ENCODE measurements around the gene PIGK. TPM values are rescaled to one million over a fixed set of nuclear protein-coding genes. Genes with fewer than 3 reads are reported as not detected.

The PIGK gene
- total and polyA plus RNA-seq, 2 donors from 2014 or later = 31.0 to 38.5 TPM

DNA sequence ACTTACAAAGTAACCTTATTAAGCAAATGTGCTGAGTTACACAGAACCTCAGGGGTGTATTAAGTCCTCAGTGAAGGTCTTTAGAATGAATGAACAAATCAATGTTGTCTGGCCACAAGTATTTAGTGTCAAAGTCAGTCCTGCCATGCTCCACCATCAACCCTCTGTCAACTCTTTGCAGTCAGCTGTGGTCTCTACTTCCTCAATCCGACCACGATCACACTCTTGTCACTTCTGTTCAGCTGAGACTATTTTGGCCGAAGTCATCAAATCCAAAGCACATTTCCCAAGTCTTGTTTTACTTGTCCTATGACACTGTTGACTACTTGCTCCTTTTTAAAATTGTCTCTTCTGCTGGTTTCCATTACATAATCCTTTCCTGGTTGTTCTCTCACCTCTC, 178.4 kb downstream of the PIGK start:
- no peak overlapping the region for H3K9ac ChIP-seq (ENCODE audit: low read length in 3 of 3)
- no peaks in the 10 kb centered on the region for H3K4me1 ChIP-seq (ENCODE audit: control insufficient read depth in 2 of 3, insufficient read depth in 2 of 3, low read depth in 1 of 3, low read length in 3 of 3)
- H3K4me3 ChIP-seq (ENCODE audit: low read length in 3 of 3) = no peak overlapping the region
- intact Hi-C loops (cut with DNase I) = no loop called here
- TF ChIP-seq, protein P1, sequence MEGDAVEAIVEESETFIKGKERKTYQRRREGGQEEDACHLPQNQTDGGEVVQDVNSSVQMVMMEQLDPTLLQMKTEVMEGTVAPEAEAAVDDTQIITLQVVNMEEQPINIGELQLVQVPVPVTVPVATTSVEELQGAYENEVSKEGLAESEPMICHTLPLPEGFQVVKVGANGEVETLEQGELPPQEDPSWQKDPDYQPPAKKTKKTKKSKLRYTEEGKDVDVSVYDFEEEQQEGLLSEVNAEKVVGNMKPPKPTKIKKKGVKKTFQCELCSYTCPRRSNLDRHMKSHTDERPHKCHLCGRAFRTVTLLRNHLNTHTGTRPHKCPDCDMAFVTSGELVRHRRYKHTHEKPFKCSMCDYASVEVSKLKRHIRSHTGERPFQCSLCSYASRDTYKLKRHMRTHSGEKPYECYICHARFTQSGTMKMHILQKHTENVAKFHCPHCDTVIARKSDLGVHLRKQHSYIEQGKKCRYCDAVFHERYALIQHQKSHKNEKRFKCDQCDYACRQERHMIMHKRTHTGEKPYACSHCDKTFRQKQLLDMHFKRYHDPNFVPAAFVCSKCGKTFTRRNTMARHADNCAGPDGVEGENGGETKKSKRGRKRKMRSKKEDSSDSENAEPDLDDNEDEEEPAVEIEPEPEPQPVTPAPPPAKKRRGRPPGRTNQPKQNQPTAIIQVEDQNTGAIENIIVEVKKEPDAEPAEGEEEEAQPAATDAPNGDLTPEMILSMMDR (IDR thresholded peaks at IDR 0.05; ENCODE audit: borderline replicate concordance, extremely low read depth, insufficient read depth) = no peak
- H3K9me3 ChIP-seq (ENCODE audit: control insufficient read depth in 2 of 3, insufficient read depth in 1 of 3, low read length in 3 of 3) = peaks cover 0 to 4% (median 0%) of the 10 kb centered on the region in 3 donors
- FAIRE-seq (no peak), DNase-seq (no peak)
- no peaks in the 10 kb centered on the region for H3K36me3 ChIP-seq (ENCODE audit: control insufficient read depth in 2 of 3, insufficient read depth in 3 of 3, low read length in 3 of 3)
- no peaks in the 10 kb centered on the region for H3K27me3 ChIP-seq (ENCODE audit: control insufficient read depth, insufficient read depth, low read length)
- H3K27ac ChIP-seq (ENCODE audit: low read depth in 2 of 2, low read length in 2 of 2) = no peak overlapping the region

DNA sequence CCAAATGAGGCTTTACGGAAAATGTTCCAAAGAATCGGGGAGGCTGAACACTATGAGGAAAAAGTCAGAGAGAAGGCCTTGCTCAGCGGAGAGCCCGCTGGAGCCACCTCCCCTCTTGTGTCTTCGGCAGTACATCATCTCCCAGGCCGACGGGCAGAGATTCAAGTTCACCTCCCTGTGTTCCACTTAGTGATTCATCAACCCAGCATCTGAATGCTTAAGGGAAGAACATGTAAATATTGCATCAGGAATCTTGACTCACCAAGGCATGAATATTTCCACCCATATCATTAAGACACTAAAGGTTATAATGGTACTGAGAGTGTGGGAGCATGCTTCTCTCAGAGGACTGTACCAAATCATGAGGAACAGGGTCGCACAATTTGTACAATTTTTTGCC, 179.5 kb downstream of the PIGK start:
- no peaks in the 10 kb centered on the region for H3K27me3 ChIP-seq (ENCODE audit: control insufficient read depth, insufficient read depth, low read length)
- no peaks in the 10 kb centered on the region for H3K36me3 ChIP-seq (ENCODE audit: control insufficient read depth in 2 of 3, insufficient read depth in 3 of 3, low read length in 3 of 3)
- no peak overlapping the region for H3K27ac ChIP-seq (ENCODE audit: low read depth in 2 of 2, low read length in 2 of 2)
- H3K9ac ChIP-seq (ENCODE audit: low read length in 3 of 3) = no peak overlapping the region
- TF ChIP-seq, protein P1 (IDR thresholded peaks at IDR 0.05; ENCODE audit: borderline replicate concordance, extremely low read depth, insufficient read depth) = no peak
- FAIRE-seq = no peak
- no peaks in the 10 kb centered on the region for H3K4me1 ChIP-seq (ENCODE audit: control insufficient read depth in 2 of 3, insufficient read depth in 2 of 3, low read depth in 1 of 3, low read length in 3 of 3)
- intact Hi-C loops (cut with DNase I) = no loop called here
- no peak overlapping the region for H3K4me3 ChIP-seq (ENCODE audit: low read length in 3 of 3)
- peaks cover 0 to 4% (median 0%) of the 10 kb centered on the region in 3 donors for H3K9me3 ChIP-seq (ENCODE audit: control insufficient read depth in 2 of 3, insufficient read depth in 1 of 3, low read length in 3 of 3)
- no peak for DNase-seq

DNA sequence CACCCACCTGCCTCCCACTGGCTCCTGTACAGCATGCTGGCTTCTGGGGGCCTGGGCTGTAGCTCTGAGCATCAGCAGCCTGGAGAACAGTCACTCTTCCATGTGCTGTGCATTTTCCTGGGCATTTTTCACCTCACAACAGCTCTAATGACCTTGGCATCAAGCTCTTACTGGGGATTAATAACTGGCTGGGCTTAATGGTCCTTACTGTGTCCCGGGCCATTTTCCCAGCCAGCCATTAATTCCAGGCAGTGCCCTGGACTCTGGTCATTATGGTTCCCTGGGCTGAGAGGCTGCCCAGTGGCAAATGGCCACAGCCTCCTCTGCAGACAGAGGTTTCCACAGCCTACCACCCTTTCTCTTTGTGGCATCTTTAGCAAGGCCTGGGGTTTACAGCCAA, 180.1 kb downstream of the PIGK start:
- Histone ChIP-seq H3K4me1 (ENCODE audit: control insufficient read depth in 2 of 3, insufficient read depth in 2 of 3, low read depth in 1 of 3, low read length in 3 of 3) (no peaks in the 10 kb centered on the region), H3K9ac (ENCODE audit: low read length in 3 of 3) (no peak overlapping the region), H3K9me3 (ENCODE audit: control insufficient read depth in 2 of 3, insufficient read depth in 1 of 3, low read length in 3 of 3) (peaks cover 0 to 4% (median 0%) of the 10 kb centered on the region in 3 donors), H3K4me3 (ENCODE audit: low read length in 3 of 3) (no peak overlapping the region), H3K36me3 (ENCODE audit: control insufficient read depth in 2 of 3, insufficient read depth in 3 of 3, low read length in 3 of 3) (no peaks in the 10 kb centered on the region), H3K27ac (ENCODE audit: low read depth in 2 of 2, low read length in 2 of 2) (no peak overlapping the region), H3K27me3 (ENCODE audit: control insufficient read depth, insufficient read depth, low read length) (no peaks in the 10 kb centered on the region)
- intact Hi-C loops (cut with DNase I) = no loop called here
- TF ChIP-seq, protein P1 (IDR thresholded peaks at IDR 0.05; ENCODE audit: borderline replicate concordance, extremely low read depth, insufficient read depth) = no peak
- DNase-seq = no peak
- no peak for FAIRE-seq

Small RNA genes lying within 50 kb of the gene (microRNA-seq; reads per million reads assigned to microRNA genes)
- gene MIR7156 = not detected

Other genes with a start within 250 kb of the PIGK start
- 1.7 TPM for gene AK5, start 62.6 kb upstream of the PIGK start, total RNA-seq
- 2.5 TPM for gene AK5, start 62.6 kb upstream of the PIGK start, polyA plus RNA-seq (ENCODE audit: insufficient read depth, low read depth, low replicate concordance)

Measured in kidney (tissue), 14 donors.